G401.6 (cell line): ENCODE results near the gene THSD7B.
"Not testable (repeated sequence)": the region's sequence is repeated elsewhere in the genome, so short reads cannot be mapped to it uniquely, and the experiment has no call there.

ENCODE experiments used
- FAIRE-seq: peaks from 2 replicates; lab custom pipeline; 2012; peaks lifted over from hg19 to GRCh38; lab: Jason Lieb, UNC

The THSD7B gene

GRCh38 chr2:137049518-137049917 lies 284.2 kb downstream of the THSD7B start:
- FAIRE-seq, result no peak

- FAIRE-seq, result no peak
Observed at GRCh38 chr2:137050949-137051348, 285.6 kb downstream of the THSD7B start.

- no peak for FAIRE-seq
Observed at GRCh38 chr2:137051778-137052398, 286.5 kb downstream of the THSD7B start.

- FAIRE-seq, result no peak
Observed at GRCh38 chr2:137056704-137057103, 291.4 kb downstream of the THSD7B start.

- FAIRE-seq, result not testable (repeated sequence)
Observed at GRCh38 chr2:137076111-137076765, 310.9 kb downstream of the THSD7B start.

- FAIRE-seq, result no peak
Observed at GRCh38 chr2:137091704-137092103, 326.4 kb downstream of the THSD7B start.

- FAIRE-seq, result no peak
Observed at GRCh38 chr2:137093116-137093515, 327.8 kb downstream of the THSD7B start.

GRCh38 chr2:137096187-137096586 lies 330.8 kb downstream of the THSD7B start:
- no peak for FAIRE-seq

- FAIRE-seq, result no peak
Observed at GRCh38 chr2:137096693-137097092, 331.3 kb downstream of the THSD7B start.

GRCh38 chr2:137101814-137102213 lies 336.5 kb downstream of the THSD7B start:
- FAIRE-seq, result not testable (repeated sequence)

GRCh38 chr2:137107904-137108303 lies 342.6 kb downstream of the THSD7B start:
- FAIRE-seq, result no peak

- FAIRE-seq, result no peak
Observed at GRCh38 chr2:137111896-137112295, 346.6 kb downstream of the THSD7B start.

- FAIRE-seq, result no peak
Observed at GRCh38 chr2:137115081-137115794, 349.9 kb downstream of the THSD7B start.

GRCh38 chr2:137115795-137116089 lies 350.4 kb downstream of the THSD7B start:
- FAIRE-seq, result no peak

GRCh38 chr2:137117385-137117784 lies 352.0 kb downstream of the THSD7B start:
- FAIRE-seq, result no peak

GRCh38 chr2:137118140-137118539 lies 352.8 kb downstream of the THSD7B start:
- FAIRE-seq, result no peak

GRCh38 chr2:137123226-137123625 lies 357.9 kb downstream of the THSD7B start:
- no peak for FAIRE-seq

- FAIRE-seq, result no peak
Observed at GRCh38 chr2:137133225-137133624, 367.9 kb downstream of the THSD7B start.

- FAIRE-seq, result no peak
Observed at GRCh38 chr2:137138263-137138662, 372.9 kb downstream of the THSD7B start.

GRCh38 chr2:137151731-137152130 lies 386.4 kb downstream of the THSD7B start:
- no peak for FAIRE-seq

- FAIRE-seq, result no peak
Observed at GRCh38 chr2:137154946-137155345, 389.6 kb downstream of the THSD7B start.

GRCh38 chr2:137155356-137156104 lies 390.2 kb downstream of the THSD7B start:
- FAIRE-seq, result no peak
